Measurements from ENCODE around the gene SEC16B.

SEC16B gene

GRCh38 chr1:177978530-177978929, 8.7 kb upstream of the SEC16B start:
- no peak for DNase-seq
- Histone ChIP-seq H3K36me3 (ENCODE audit: control insufficient read depth, insufficient read depth, low read length) (no peaks in the 10 kb centered on the region), H3K4me1 (ENCODE audit: control insufficient read depth, insufficient read depth, low read length, poor library complexity, severe bottlenecking) (no peaks in the 10 kb centered on the region), H3K27ac (ENCODE audit: insufficient read depth, low read length, poor library complexity, severe bottlenecking) (no peak overlapping the region), H3K9me3 (ENCODE audit: control insufficient read depth, low read length) (no peaks in the 10 kb centered on the region), H3K4me3 (ENCODE audit: insufficient read depth, low read depth, low read length, poor library complexity, severe bottlenecking) (no peak overlapping the region), H3K27me3 (replicated peaks; ENCODE audit: control insufficient read depth, insufficient read depth, low read length, poor library complexity, severe bottlenecking) (no peaks in the 10 kb centered on the region)

DNA sequence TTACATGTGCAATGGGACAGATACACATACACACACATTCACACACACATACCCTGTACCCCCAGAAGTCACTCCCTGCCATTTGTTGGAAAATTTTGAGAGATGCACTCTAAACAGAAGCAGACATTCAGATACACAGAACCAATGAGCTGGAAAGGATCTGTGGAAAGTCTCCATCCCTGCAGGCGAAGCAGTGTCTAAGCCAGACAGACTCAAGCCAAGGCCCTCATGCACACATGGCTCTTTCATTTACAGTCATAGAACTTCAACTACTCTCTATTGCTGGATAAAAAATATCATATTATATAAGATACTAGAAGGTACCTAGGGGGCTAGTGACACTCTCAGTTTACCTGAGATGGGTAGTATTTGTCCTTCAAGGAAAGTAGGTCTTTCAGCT, 7.3 kb upstream of the SEC16B start:
- H3K9me3 ChIP-seq (ENCODE audit: control insufficient read depth, low read length) = no peaks in the 10 kb centered on the region
- H3K27ac ChIP-seq (ENCODE audit: insufficient read depth, low read length, poor library complexity, severe bottlenecking) = no peak overlapping the region
- H3K4me1 ChIP-seq (ENCODE audit: control insufficient read depth, insufficient read depth, low read length, poor library complexity, severe bottlenecking) = no peaks in the 10 kb centered on the region
- no peak for DNase-seq
- H3K4me3 ChIP-seq (ENCODE audit: insufficient read depth, low read depth, low read length, poor library complexity, severe bottlenecking) = no peak overlapping the region
- H3K27me3 ChIP-seq (replicated peaks; ENCODE audit: control insufficient read depth, insufficient read depth, low read length, poor library complexity, severe bottlenecking) = no peaks in the 10 kb centered on the region
- no peaks in the 10 kb centered on the region for H3K36me3 ChIP-seq (ENCODE audit: control insufficient read depth, insufficient read depth, low read length)

- Histone ChIP-seq H3K36me3 (ENCODE audit: control insufficient read depth, insufficient read depth, low read length) (no peaks in the 10 kb centered on the region), H3K9me3 (ENCODE audit: control insufficient read depth, low read length) (no peaks in the 10 kb centered on the region), H3K4me1 (ENCODE audit: control insufficient read depth, insufficient read depth, low read length, poor library complexity, severe bottlenecking) (no peaks in the 10 kb centered on the region), H3K27me3 (replicated peaks; ENCODE audit: control insufficient read depth, insufficient read depth, low read length, poor library complexity, severe bottlenecking) (no peaks in the 10 kb centered on the region), H3K4me3 (ENCODE audit: insufficient read depth, low read depth, low read length, poor library complexity, severe bottlenecking) (no peak overlapping the region), H3K27ac (ENCODE audit: insufficient read depth, low read length, poor library complexity, severe bottlenecking) (no peak overlapping the region)
- no peak for DNase-seq
These were observed 6.7 kb upstream of the SEC16B start for GRCh38 chr1:177976596-177976995.

- H3K4me1 ChIP-seq (ENCODE audit: control insufficient read depth, insufficient read depth, low read length, poor library complexity, severe bottlenecking) = no peaks in the 10 kb centered on the region
- H3K9me3 ChIP-seq (ENCODE audit: control insufficient read depth, low read length) = no peaks in the 10 kb centered on the region
- H3K36me3 ChIP-seq (ENCODE audit: control insufficient read depth, insufficient read depth, low read length) = no peaks in the 10 kb centered on the region
- no peak overlapping the region for H3K4me3 ChIP-seq (ENCODE audit: insufficient read depth, low read depth, low read length, poor library complexity, severe bottlenecking)
- DNase-seq = no peak
- no peak overlapping the region for H3K27ac ChIP-seq (ENCODE audit: insufficient read depth, low read length, poor library complexity, severe bottlenecking)
- no peaks in the 10 kb centered on the region for H3K27me3 ChIP-seq (replicated peaks; ENCODE audit: control insufficient read depth, insufficient read depth, low read length, poor library complexity, severe bottlenecking)
These were observed 6.0 kb upstream of the SEC16B start for GRCh38 chr1:177975588-177976495.

DNA sequence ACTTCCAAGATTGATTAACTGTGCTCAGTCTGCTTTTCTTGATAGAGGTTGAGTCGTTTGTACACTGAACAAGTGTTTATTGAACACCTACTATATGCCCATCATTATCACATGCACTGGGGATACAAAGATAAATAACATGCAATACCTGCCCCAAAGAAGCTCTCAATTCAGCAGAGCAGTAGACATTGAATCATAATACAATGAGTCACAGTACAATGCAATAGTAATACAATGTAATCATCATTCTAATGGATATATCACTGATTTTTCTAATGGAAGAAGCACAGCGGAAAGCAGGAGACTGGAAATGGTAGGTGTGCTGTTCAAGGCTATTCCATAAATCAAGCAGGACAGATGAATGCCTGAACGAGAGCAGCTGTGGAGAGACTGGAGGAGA, 3.7 kb upstream of the SEC16B start:
- H3K27ac ChIP-seq (ENCODE audit: insufficient read depth, low read length, poor library complexity, severe bottlenecking) = no peak overlapping the region
- no peaks in the 10 kb centered on the region for H3K27me3 ChIP-seq (replicated peaks; ENCODE audit: control insufficient read depth, insufficient read depth, low read length, poor library complexity, severe bottlenecking)
- no peaks in the 10 kb centered on the region for H3K36me3 ChIP-seq (ENCODE audit: control insufficient read depth, insufficient read depth, low read length)
- H3K4me1 ChIP-seq (ENCODE audit: control insufficient read depth, insufficient read depth, low read length, poor library complexity, severe bottlenecking) = no peaks in the 10 kb centered on the region
- no peak for DNase-seq
- H3K4me3 ChIP-seq (ENCODE audit: insufficient read depth, low read depth, low read length, poor library complexity, severe bottlenecking) = no peak overlapping the region
- H3K9me3 ChIP-seq (ENCODE audit: control insufficient read depth, low read length) = no peaks in the 10 kb centered on the region

DNA sequence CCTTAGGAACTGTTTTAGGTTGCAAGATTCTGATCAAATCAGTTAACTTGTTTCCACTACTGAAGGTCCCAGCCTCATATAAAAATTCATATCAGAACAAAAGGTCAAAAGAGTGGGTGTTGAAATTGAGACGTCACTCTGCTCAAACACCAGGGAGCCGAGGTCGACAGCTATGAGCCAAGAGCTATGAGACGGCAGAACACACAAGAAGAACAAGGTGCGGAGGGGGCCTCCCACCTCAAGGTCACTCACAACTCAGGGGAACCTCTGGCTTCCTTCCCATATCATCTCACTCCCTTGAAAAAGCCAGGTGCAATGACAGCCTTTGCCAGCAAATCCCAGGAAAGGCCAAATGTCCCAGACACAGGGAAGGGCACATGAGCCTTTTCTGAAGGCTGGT, 749 bp downstream of the SEC16B start:
- no peak overlapping the region for H3K4me3 ChIP-seq (ENCODE audit: insufficient read depth, low read depth, low read length, poor library complexity, severe bottlenecking)
- H3K36me3 ChIP-seq (ENCODE audit: control insufficient read depth, insufficient read depth, low read length) = no peaks in the 10 kb centered on the region
- DNase-seq = no peak
- H3K27me3 ChIP-seq (replicated peaks; ENCODE audit: control insufficient read depth, insufficient read depth, low read length, poor library complexity, severe bottlenecking) = no peaks in the 10 kb centered on the region
- H3K4me1 ChIP-seq (ENCODE audit: control insufficient read depth, insufficient read depth, low read length, poor library complexity, severe bottlenecking) = no peaks in the 10 kb centered on the region
- H3K27ac ChIP-seq (ENCODE audit: insufficient read depth, low read length, poor library complexity, severe bottlenecking) = no peak overlapping the region
- no peaks in the 10 kb centered on the region for H3K9me3 ChIP-seq (ENCODE audit: control insufficient read depth, low read length)

GRCh38 chr1:177966199-177966598, 3.7 kb downstream of the SEC16B start:
- no peak overlapping the region for H3K27ac ChIP-seq (ENCODE audit: insufficient read depth, low read length, poor library complexity, severe bottlenecking)
- H3K4me3 ChIP-seq (ENCODE audit: insufficient read depth, low read depth, low read length, poor library complexity, severe bottlenecking) = no peak overlapping the region
- no peaks in the 10 kb centered on the region for H3K36me3 ChIP-seq (ENCODE audit: control insufficient read depth, insufficient read depth, low read length)
- H3K9me3 ChIP-seq (ENCODE audit: control insufficient read depth, low read length) = no peaks in the 10 kb centered on the region
- no peaks in the 10 kb centered on the region for H3K27me3 ChIP-seq (replicated peaks; ENCODE audit: control insufficient read depth, insufficient read depth, low read length, poor library complexity, severe bottlenecking)
- no peaks in the 10 kb centered on the region for H3K4me1 ChIP-seq (ENCODE audit: control insufficient read depth, insufficient read depth, low read length, poor library complexity, severe bottlenecking)
- no peak for DNase-seq

DNA sequence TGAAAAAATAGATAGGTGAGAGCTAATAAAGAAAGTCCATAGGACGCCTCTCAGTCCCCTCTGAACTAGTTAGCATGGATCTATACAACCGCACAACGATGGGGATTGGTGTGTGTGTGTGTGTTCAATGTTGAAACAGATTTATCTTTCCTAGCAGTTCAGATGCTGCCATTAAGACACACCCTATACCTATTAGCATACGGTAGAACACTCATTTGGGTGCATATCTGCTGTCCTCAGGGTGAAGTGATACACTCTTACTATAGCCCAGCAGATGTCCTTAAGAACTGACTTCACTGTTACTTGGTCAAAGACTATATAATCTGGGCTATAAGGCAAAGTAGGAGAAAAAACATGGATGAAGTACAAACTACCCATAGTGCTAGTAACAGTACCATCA, 4.6 kb downstream of the SEC16B start:
- H3K27me3 ChIP-seq (replicated peaks; ENCODE audit: control insufficient read depth, insufficient read depth, low read length, poor library complexity, severe bottlenecking) = no peaks in the 10 kb centered on the region
- H3K4me3 ChIP-seq (ENCODE audit: insufficient read depth, low read depth, low read length, poor library complexity, severe bottlenecking) = no peak overlapping the region
- DNase-seq = no peak
- H3K27ac ChIP-seq (ENCODE audit: insufficient read depth, low read length, poor library complexity, severe bottlenecking) = no peak overlapping the region
- no peaks in the 10 kb centered on the region for H3K4me1 ChIP-seq (ENCODE audit: control insufficient read depth, insufficient read depth, low read length, poor library complexity, severe bottlenecking)
- H3K9me3 ChIP-seq (ENCODE audit: control insufficient read depth, low read length) = no peaks in the 10 kb centered on the region
- no peaks in the 10 kb centered on the region for H3K36me3 ChIP-seq (ENCODE audit: control insufficient read depth, insufficient read depth, low read length)

DNA sequence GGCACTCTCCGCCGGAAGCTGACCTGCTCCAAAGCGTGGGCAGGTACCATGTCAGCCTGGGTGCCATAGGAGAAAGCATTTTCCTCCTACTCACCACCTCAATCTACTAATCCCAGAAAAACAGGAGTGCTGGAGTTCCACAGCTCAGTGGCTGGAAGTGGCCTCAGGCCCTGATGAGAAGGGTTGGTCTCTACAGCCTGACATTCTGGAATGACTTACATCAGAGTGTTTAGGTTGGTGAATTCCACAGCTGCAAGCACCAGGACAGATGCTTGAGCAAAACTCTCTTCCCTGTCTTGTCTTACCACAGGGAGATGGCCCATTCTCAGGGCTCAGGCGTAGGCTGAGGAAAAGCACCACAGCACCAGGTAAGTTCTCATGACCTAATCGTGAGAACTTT, 5.5 kb downstream of the SEC16B start:
- no peak for DNase-seq
- no peak overlapping the region for H3K4me3 ChIP-seq (ENCODE audit: insufficient read depth, low read depth, low read length, poor library complexity, severe bottlenecking)
- no peaks in the 10 kb centered on the region for H3K27me3 ChIP-seq (replicated peaks; ENCODE audit: control insufficient read depth, insufficient read depth, low read length, poor library complexity, severe bottlenecking)
- H3K4me1 ChIP-seq (ENCODE audit: control insufficient read depth, insufficient read depth, low read length, poor library complexity, severe bottlenecking) = no peaks in the 10 kb centered on the region
- H3K9me3 ChIP-seq (ENCODE audit: control insufficient read depth, low read length) = no peaks in the 10 kb centered on the region
- H3K36me3 ChIP-seq (ENCODE audit: control insufficient read depth, insufficient read depth, low read length) = no peaks in the 10 kb centered on the region
- H3K27ac ChIP-seq (ENCODE audit: insufficient read depth, low read length, poor library complexity, severe bottlenecking) = no peak overlapping the region

GRCh38 chr1:177960939-177961622, 8.8 kb downstream of the SEC16B start:
- no peak overlapping the region for H3K27ac ChIP-seq (ENCODE audit: insufficient read depth, low read length, poor library complexity, severe bottlenecking)
- H3K4me3 ChIP-seq (ENCODE audit: insufficient read depth, low read depth, low read length, poor library complexity, severe bottlenecking) = no peak overlapping the region
- no peaks in the 10 kb centered on the region for H3K27me3 ChIP-seq (replicated peaks; ENCODE audit: control insufficient read depth, insufficient read depth, low read length, poor library complexity, severe bottlenecking)
- no peaks in the 10 kb centered on the region for H3K9me3 ChIP-seq (ENCODE audit: control insufficient read depth, low read length)
- no peaks in the 10 kb centered on the region for H3K4me1 ChIP-seq (ENCODE audit: control insufficient read depth, insufficient read depth, low read length, poor library complexity, severe bottlenecking)
- no peaks in the 10 kb centered on the region for H3K36me3 ChIP-seq (ENCODE audit: control insufficient read depth, insufficient read depth, low read length)
- DNase-seq = no peak

Measured in effector memory CD4-positive, alpha-beta T cell (primary cell).